ENCODE data around the gene CRIM1. TPM values are rescaled to one million over a fixed set of nuclear protein-coding genes. Genes with fewer than 3 reads are reported as not detected.

CRIM1 gene
- total RNA-seq, 2 donors from 2014 or later = 26.7 to 26.9 TPM

- no peak overlapping the region for H3K27ac ChIP-seq (ENCODE audit: low read depth, low read length)
Measured at GRCh38 chr2:36550006-36550405, 194.4 kb downstream of the CRIM1 start.

GRCh38 chr2:36553683-36554082 lies 198.1 kb downstream of the CRIM1 start:
- WGBS, 2 experiments (ENCODE audit: insufficient coverage in 1 of 2, insufficient read length in 1 of 2) = 79 to 85% methylated on average over 3 to 4 of the region's 4 CpGs
- Mint-ChIP-seq H3K4me3 (no peak overlapping the region), H3K9me3 (no peaks in the 10 kb centered on the region), H3K36me3 (ENCODE audit: low read depth) (peaks cover 46% of the 10 kb centered on the region), H3K4me1 (no peaks in the 10 kb centered on the region), H3K27me3 (ENCODE audit: insufficient read depth) (no peaks in the 10 kb centered on the region), H3K27ac (no peak overlapping the region)
- H3K9me3 ChIP-seq (ENCODE audit: control insufficient read depth, low read length) = no peaks in the 10 kb centered on the region
- DNase-seq = no peak
- no peak overlapping the region for H3K9ac ChIP-seq (ENCODE audit: extremely low read depth, low read length, poor library complexity, severe bottlenecking)
- no peak overlapping the region for H3K27ac ChIP-seq (ENCODE audit: low read depth, low read length)
- no peaks in the 10 kb centered on the region for H3K4me1 ChIP-seq (ENCODE audit: control insufficient read depth, insufficient read depth, low read length)
- no peaks in the 10 kb centered on the region for H3K27me3 ChIP-seq (ENCODE audit: control insufficient read depth, insufficient read depth, low read length, poor library complexity, severe bottlenecking)
- no peak overlapping the region for H3K4me3 ChIP-seq (ENCODE audit: low read length)
- no peak for TF ChIP-seq CTCF (conservative IDR thresholded peaks at IDR 0.05)
- peaks cover 72% of the 10 kb centered on the region for H3K36me3 ChIP-seq (ENCODE audit: control insufficient read depth, insufficient read depth, low read length)

More at GRCh38 chr2:36550006-36550405, 194.4 kb downstream of the CRIM1 start:
- H3K9ac ChIP-seq (ENCODE audit: extremely low read depth, low read length, poor library complexity, severe bottlenecking) = no peak overlapping the region
- whole genome bisulfite sequencing, 2 experiments (ENCODE audit: insufficient coverage in 1 of 2, insufficient read length in 1 of 2) = 100% methylated on average over 5 of the region's 5 CpGs; no CpG with 5 or more reads in 1 of the 2 experiments
- no peak overlapping the region for H3K27ac Mint-ChIP-seq
- H3K27me3 ChIP-seq (ENCODE audit: control insufficient read depth, insufficient read depth, low read length, poor library complexity, severe bottlenecking) = no peaks in the 10 kb centered on the region
- no peaks in the 10 kb centered on the region for H3K4me1 ChIP-seq (ENCODE audit: control insufficient read depth, insufficient read depth, low read length)
- TF ChIP-seq CTCF (conservative IDR thresholded peaks at IDR 0.05) = no peak
- peaks cover 53% of the 10 kb centered on the region for H3K36me3 Mint-ChIP-seq (ENCODE audit: low read depth)
- no peaks in the 10 kb centered on the region for H3K4me1 Mint-ChIP-seq
- no peaks in the 10 kb centered on the region for H3K9me3 ChIP-seq (ENCODE audit: control insufficient read depth, low read length)
- no peaks in the 10 kb centered on the region for H3K27me3 Mint-ChIP-seq (ENCODE audit: insufficient read depth)
- no peak overlapping the region for H3K4me3 ChIP-seq (ENCODE audit: low read length)
- no peaks in the 10 kb centered on the region for H3K9me3 Mint-ChIP-seq
- no peak for DNase-seq
- no peak overlapping the region for H3K4me3 Mint-ChIP-seq
- peaks cover 80% of the 10 kb centered on the region for H3K36me3 ChIP-seq (ENCODE audit: control insufficient read depth, insufficient read depth, low read length)

DNA sequence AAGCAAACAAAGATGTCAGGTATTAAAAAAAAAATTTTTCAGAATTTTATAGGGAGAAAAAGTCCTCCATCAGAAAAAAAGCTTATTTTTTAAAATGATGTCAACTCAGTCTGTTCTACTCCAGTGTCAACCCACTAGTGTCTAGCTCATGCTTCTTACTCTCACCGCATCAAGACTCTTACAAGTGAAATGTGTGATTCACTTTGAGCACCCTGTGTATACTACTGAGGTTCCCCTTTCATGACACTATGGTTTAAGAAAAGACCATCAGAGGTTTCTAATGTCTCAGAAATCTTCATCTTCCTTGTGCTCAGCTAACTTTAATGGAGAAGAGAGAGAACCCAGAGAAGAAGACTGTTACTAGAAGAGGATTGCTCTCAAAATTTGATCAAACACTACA lies 199.0 kb downstream of the CRIM1 start:
- H3K9me3 ChIP-seq (ENCODE audit: control insufficient read depth, low read length) = no peaks in the 10 kb centered on the region
- Mint-ChIP-seq H3K27me3 (ENCODE audit: insufficient read depth) (no peaks in the 10 kb centered on the region), H3K4me3 (no peak overlapping the region), H3K9me3 (no peaks in the 10 kb centered on the region), H3K4me1 (peaks cover 5% of the 10 kb centered on the region), H3K36me3 (ENCODE audit: low read depth) (peaks cover 40% of the 10 kb centered on the region), H3K27ac (no peak overlapping the region)
- H3K9ac ChIP-seq (ENCODE audit: extremely low read depth, low read length, poor library complexity, severe bottlenecking) = no peak overlapping the region
- no peak overlapping the region for H3K4me3 ChIP-seq (ENCODE audit: low read length)
- WGBS, 2 experiments (ENCODE audit: insufficient coverage in 1 of 2, insufficient read length in 1 of 2) = 89 to 100% methylated on average over 1 of the region's 1 CpG
- no peak overlapping the region for H3K27ac ChIP-seq (ENCODE audit: low read depth, low read length)
- no peak for TF ChIP-seq CTCF (conservative IDR thresholded peaks at IDR 0.05)
- no peaks in the 10 kb centered on the region for H3K4me1 ChIP-seq (ENCODE audit: control insufficient read depth, insufficient read depth, low read length)
- H3K27me3 ChIP-seq (ENCODE audit: control insufficient read depth, insufficient read depth, low read length, poor library complexity, severe bottlenecking) = no peaks in the 10 kb centered on the region
- H3K36me3 ChIP-seq (ENCODE audit: control insufficient read depth, insufficient read depth, low read length) = peaks cover 65% of the 10 kb centered on the region
- no peak for DNase-seq

All from endodermal cell (in vitro differentiated cells).